ENCODE results near the gene RNF212B.

Gene RNF212B

GRCh38 chr14:23319746-23320583 lies 82.2 kb downstream of the RNF212B start:
- in situ Hi-C loops (cut with MboI; ENCODE audit: low sequenced_read_pairs): no loop called here

- in situ Hi-C loops (cut with MboI; ENCODE audit: low sequenced_read_pairs): no loop called here
Measured at GRCh38 chr14:23320584-23321571, 83.1 kb downstream of the RNF212B start, which contains the start of gene PABPN1. Gene PABPN1 (plus strand): TSS chr14:23321457. CDS start chr14:23321470, 13 bp downstream.

- in situ Hi-C loops (cut with MboI; ENCODE audit: low sequenced_read_pairs): no loop called here
Measured at GRCh38 chr14:23321572-23322547, 84.1 kb downstream of the RNF212B start.
